GM19452 (cell line): ENCODE measurements around the gene RRP1B.

Experiments
- ATAC-seq: cut with Tn5 transposase; IDR thresholded peaks from one replicate; pipeline ENCODE4 v1.9.1; 2021; ENCODE audit not compliant: unreplicated experiment

The RRP1B gene

GRCh38 chr21:43740497-43741156 lies 81.3 kb downstream of the RRP1B start:
- no peak for ATAC-seq

- no peak for ATAC-seq
Measured at GRCh38 chr21:43741423-43742096, 82.2 kb downstream of the RRP1B start.

GRCh38 chr21:43743947-43744346 lies 84.6 kb downstream of the RRP1B start:
- no peak for ATAC-seq

GRCh38 chr21:43744725-43745124 lies 85.4 kb downstream of the RRP1B start:
- ATAC-seq = no peak
